HepG2 (cell line): ENCODE data around the gene ABCF1. TPM values are rescaled to one million over a fixed set of nuclear protein-coding genes. Genes with fewer than 3 reads are reported as not detected.

Source experiments
- CBFB ChIP-seq: sonication (generic); formaldehyde crosslinking; IDR thresholded peaks from 2 replicates; pipeline ENCODE4 v1.4.0; 2020; ENCODE audit warnings: missing genetic modification reagents
- EP300 ChIP-seq, 3 experiments: sonication (generic) in 1 of 3; formaldehyde crosslinking in 1 of 3; IDR thresholded peaks; 2 replicates each; pipeline versions ENCODE4 v1.5.1 to v1.6.1; 2011 to 2020; ENCODE audit warnings: low read depth in 2 of 3, low read length in 2 of 3, borderline replicate concordance in 1 of 3, improper control_type of control experiment in 1 of 3, mild to moderate bottlenecking in 1 of 3, missing genetic modification reagents in 1 of 3, moderate library complexity in 1 of 3
- MTF1 ChIP-seq: sonication (generic); formaldehyde crosslinking; IDR thresholded peaks from 2 replicates; pipeline ENCODE4 v1.5.0; 2020; ENCODE audit warnings: missing genetic modification reagents
- NAIF1 ChIP-seq: sonication (generic); formaldehyde crosslinking; IDR thresholded peaks from 2 replicates; pipeline ENCODE4 v1.5.0; 2020; ENCODE audit warnings: mild to moderate bottlenecking, missing genetic modification reagents, borderline replicate concordance
- NKX3-1 ChIP-seq: sonication (generic); formaldehyde crosslinking; IDR thresholded peaks from 2 replicates; pipeline ENCODE4 v1.5.0; 2020; ENCODE audit warnings: missing genetic modification reagents
- RXRB ChIP-seq: IDR thresholded peaks from 2 replicates; pipeline ENCODE4 v1.6.1; 2016; ENCODE audit warnings: borderline replicate concordance, missing genetic modification reagents, missing compliant biosample characterization
- TP53 ChIP-seq: sonication (generic); formaldehyde crosslinking; conservative IDR thresholded peaks from 2 replicates; pipeline ENCODE4 v1.4.0; 2020; ENCODE audit warnings: missing genetic modification reagents
- TRAFD1 ChIP-seq: sonication (generic); formaldehyde crosslinking; IDR thresholded peaks from 2 replicates; pipeline ENCODE4 v1.5.1; 2020; ENCODE audit warnings: missing genetic modification reagents, mild to moderate bottlenecking, borderline replicate concordance
- ZMYM3 ChIP-seq: sonication (generic); formaldehyde crosslinking; IDR thresholded peaks from 2 replicates; pipeline ENCODE4 v1.5.1; 2020; ENCODE audit warnings: mild to moderate bottlenecking, missing genetic modification reagents
- ZNF10 ChIP-seq: sonication (generic); formaldehyde crosslinking; IDR thresholded peaks from 2 replicates; pipeline ENCODE4 v1.4.0; 2020; ENCODE audit warnings: mild to moderate bottlenecking, low read depth, missing genetic modification reagents, borderline replicate concordance
- ZNF143 ChIP-seq: sonication (generic); formaldehyde crosslinking; IDR thresholded peaks from 2 replicates; pipeline ENCODE4 v1.4.0; 2020; ENCODE audit warnings: missing genetic modification reagents
- ZNF512 ChIP-seq: sonication (generic); formaldehyde crosslinking; IDR thresholded peaks from 2 replicates; pipeline ENCODE4 v1.4.0; 2020; ENCODE audit warnings: mild to moderate bottlenecking, missing genetic modification reagents
- ZNF562 ChIP-seq: sonication (generic); formaldehyde crosslinking; IDR thresholded peaks from 2 replicates; pipeline ENCODE4 v1.8.0; 2022; ENCODE audit warnings: missing genetic modification reagents, borderline replicate concordance
- ZNF720 ChIP-seq: sonication (generic); formaldehyde crosslinking; IDR thresholded peaks from 2 replicates; pipeline ENCODE4 v1.4.0; 2020; ENCODE audit warnings: missing genetic modification reagents
- polyA plus RNA-seq, 8 experiments: library from polyadenylated mRNA; depleted of rRNA in 3 of 8; stranded (reverse) in 7 of 8; unstranded in 1 of 8; fragments of >200 nt; fragmentation: Illumina TruSeq in 4 of 8; extraction: Trizol in 4 of 8; gene quantifications; 2 replicates each; pipeline versions ENCODE4 v1.2.1 to v1.2.3, GENCODE V29; 2011 to 2016; ENCODE audit warnings: low read depth in 4 of 8, missing spikeins in 1 of 8, mixed read lengths in 1 of 8; ENCODE audit not compliant: insufficient read depth in 1 of 8
- total RNA-seq, 5 experiments: library from RNA; depleted of rRNA; stranded (reverse); fragments of >200 nt; fragmentation: Illumina TruSeq; extraction: Trizol; gene quantifications; 2 replicates each; pipeline ENCODE4 v1.2.3, GENCODE V29; 2016; ENCODE audit warnings: low read depth in 1 of 5
- TF ChIP-seq, protein P1 (sequence below): sonication (generic); formaldehyde crosslinking; IDR thresholded peaks from 2 replicates; pipeline ENCODE4 v1.5.0; 2020; ENCODE audit warnings: missing genetic modification reagents
- TF ChIP-seq, protein P2 (sequence below): IDR thresholded peaks from 2 replicates; pipeline ENCODE4 v1.6.1; 2016
- TF ChIP-seq, protein P3 (sequence below): sonication (generic); formaldehyde crosslinking; IDR thresholded peaks from 2 replicates; pipeline ENCODE4 v1.4.0; 2020; ENCODE audit warnings: mild to moderate bottlenecking, missing genetic modification reagents, borderline replicate concordance

The ABCF1 gene
- total and polyA plus RNA-seq, 2 of the 13 experiments (the other 11 are each of a cell fraction or from before 2014, with no cell fraction given): 25.4 to 98.9 TPM

GRCh38 chr6:30626484-30627366, 55.5 kb downstream of the ABCF1 start, which contains the start of gene ATAT1 (continued):
- TF ChIP-seq RXRB (CRISPR knock-in tag): peak; percentile 40; the same call in 1 of the 2 replicates
- peak; percentile 34; the same call in 1 of the 2 replicates for TF ChIP-seq ZNF143 (CRISPR knock-in tag)
- TF ChIP-seq ZNF562: no peak
- TF ChIP-seq ZNF720 (CRISPR knock-in tag): no peak
- no peak for TF ChIP-seq ZNF512 (CRISPR knock-in tag)
- TF ChIP-seq, protein P1, sequence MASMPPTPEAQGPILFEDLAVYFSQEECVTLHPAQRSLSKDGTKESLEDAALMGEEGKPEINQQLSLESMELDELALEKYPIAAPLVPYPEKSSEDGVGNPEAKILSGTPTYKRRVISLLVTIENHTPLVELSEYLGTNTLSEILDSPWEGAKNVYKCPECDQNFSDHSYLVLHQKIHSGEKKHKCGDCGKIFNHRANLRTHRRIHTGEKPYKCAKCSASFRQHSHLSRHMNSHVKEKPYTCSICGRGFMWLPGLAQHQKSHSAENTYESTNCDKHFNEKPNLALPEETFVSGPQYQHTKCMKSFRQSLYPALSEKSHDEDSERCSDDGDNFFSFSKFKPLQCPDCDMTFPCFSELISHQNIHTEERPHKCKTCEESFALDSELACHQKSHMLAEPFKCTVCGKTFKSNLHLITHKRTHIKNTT: no peak
- TF ChIP-seq, protein P2, sequence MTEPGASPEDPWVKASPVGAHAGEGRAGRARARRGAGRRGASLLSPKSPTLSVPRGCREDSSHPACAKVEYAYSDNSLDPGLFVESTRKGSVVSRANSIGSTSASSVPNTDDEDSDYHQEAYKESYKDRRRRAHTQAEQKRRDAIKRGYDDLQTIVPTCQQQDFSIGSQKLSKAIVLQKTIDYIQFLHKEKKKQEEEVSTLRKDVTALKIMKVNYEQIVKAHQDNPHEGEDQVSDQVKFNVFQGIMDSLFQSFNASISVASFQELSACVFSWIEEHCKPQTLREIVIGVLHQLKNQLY (CRISPR knock-in tag): no peak
- TF ChIP-seq NKX3-1 (CRISPR knock-in tag): no peak
- TF ChIP-seq TP53 (CRISPR knock-in tag): no peak
- TF ChIP-seq CBFB (CRISPR knock-in tag): peak; percentile 63; the same call in 1 of the 2 replicates
- no peak for TF ChIP-seq MTF1 (CRISPR knock-in tag)
- peak; percentile 23; the same call in 1 of the 2 replicates for TF ChIP-seq ZMYM3
- TF ChIP-seq EP300 (IDR thresholded peaks at IDR 0.05; ENCODE audit: low read depth in 2 of 2, low read length in 2 of 2): peak in 1 of 2 experiments; percentile 36; a peak in 2 of 4 replicates
- TF ChIP-seq EP300 (CRISPR knock-in tag; IDR thresholded peaks at IDR 0.05; ENCODE audit: borderline replicate concordance): no peak; the same call in 1 of the 2 replicates
- TF ChIP-seq, protein P3, sequence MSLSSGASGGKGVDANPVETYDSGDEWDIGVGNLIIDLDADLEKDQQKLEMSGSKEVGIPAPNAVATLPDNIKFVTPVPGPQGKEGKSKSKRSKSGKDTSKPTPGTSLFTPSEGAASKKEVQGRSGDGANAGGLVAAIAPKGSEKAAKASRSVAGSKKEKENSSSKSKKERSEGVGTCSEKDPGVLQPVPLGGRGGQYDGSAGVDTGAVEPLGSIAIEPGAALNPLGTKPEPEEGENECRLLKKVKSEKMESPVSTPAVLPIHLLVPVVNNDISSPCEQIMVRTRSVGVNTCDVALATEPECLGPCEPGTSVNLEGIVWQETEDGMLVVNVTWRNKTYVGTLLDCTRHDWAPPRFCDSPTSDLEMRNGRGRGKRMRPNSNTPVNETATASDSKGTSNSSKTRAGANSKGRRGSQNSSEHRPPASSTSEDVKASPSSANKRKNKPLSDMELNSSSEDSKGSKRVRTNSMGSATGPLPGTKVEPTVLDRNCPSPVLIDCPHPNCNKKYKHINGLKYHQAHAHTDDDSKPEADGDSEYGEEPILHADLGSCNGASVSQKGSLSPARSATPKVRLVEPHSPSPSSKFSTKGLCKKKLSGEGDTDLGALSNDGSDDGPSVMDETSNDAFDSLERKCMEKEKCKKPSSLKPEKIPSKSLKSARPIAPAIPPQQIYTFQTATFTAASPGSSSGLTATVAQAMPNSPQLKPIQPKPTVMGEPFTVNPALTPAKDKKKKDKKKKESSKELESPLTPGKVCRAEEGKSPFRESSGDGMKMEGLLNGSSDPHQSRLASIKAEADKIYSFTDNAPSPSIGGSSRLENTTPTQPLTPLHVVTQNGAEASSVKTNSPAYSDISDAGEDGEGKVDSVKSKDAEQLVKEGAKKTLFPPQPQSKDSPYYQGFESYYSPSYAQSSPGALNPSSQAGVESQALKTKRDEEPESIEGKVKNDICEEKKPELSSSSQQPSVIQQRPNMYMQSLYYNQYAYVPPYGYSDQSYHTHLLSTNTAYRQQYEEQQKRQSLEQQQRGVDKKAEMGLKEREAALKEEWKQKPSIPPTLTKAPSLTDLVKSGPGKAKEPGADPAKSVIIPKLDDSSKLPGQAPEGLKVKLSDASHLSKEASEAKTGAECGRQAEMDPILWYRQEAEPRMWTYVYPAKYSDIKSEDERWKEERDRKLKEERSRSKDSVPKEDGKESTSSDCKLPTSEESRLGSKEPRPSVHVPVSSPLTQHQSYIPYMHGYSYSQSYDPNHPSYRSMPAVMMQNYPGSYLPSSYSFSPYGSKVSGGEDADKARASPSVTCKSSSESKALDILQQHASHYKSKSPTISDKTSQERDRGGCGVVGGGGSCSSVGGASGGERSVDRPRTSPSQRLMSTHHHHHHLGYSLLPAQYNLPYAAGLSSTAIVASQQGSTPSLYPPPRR (CRISPR knock-in tag): peak; percentile 82
- TF ChIP-seq ZNF10: no peak
- no peak for TF ChIP-seq TRAFD1 (CRISPR knock-in tag)
- no peak for TF ChIP-seq NAIF1
